Ovary (tissue), 3 donors: ENCODE data around the gene SHLD1.

ENCODE experiments used
- CTCF ChIP-seq, 3 donors: fragments of 450-650 bp in 2 of 3; fragments of 200-600 bp in 1 of 3; IDR thresholded peaks; one replicate each; pipeline versions ENCODE4 v1.5.1 to v1.8.0; 2016 to 2022; ENCODE audit warnings: antibody characterized with exemption in 3 of 3, mild to moderate bottlenecking in 1 of 3
- POLR2A ChIP-seq: fragments of 450-650 bp; IDR thresholded peaks from one replicate; pipeline ENCODE4 v1.6.1; 2017; ENCODE audit warnings: antibody characterized with exemption, mild to moderate bottlenecking, moderate library complexity
- donor health status: DM: no; HTN: no; CAD: no.

GRCh38 chr20:5862703-5863039, 112.5 kb downstream of the SHLD1 start:
- TF ChIP-seq POLR2A (no peak), CTCF (IDR thresholded peaks at IDR 0.05) (no peak)
